GM18861 (cell line): ENCODE results near the gene KPNA1.

Experiments
- ATAC-seq: cut with Tn5 transposase; IDR thresholded peaks from one replicate; pipeline ENCODE4 v1.9.1; 2021; ENCODE audit not compliant: unreplicated experiment

KPNA1 gene

DNA sequence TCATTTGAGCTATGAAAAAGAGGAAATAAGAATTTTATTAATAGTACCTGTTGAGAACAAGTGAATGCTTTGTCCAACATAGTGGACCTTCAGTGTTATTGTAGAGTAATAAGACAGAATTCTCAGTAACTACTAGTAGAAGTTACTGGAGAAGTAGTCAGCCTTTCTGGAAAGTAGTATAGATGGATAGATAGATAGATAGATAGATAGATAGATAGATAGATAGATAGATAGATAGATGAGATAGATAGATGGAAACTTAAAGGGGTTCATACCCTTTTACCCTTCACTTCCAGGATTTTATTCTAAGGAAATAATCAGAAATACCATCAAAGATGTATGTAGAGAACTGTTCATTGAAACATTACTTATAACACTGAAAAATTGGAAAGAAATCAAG is 125.5 kb downstream of the KPNA1 start:
- no peak for ATAC-seq

DNA sequence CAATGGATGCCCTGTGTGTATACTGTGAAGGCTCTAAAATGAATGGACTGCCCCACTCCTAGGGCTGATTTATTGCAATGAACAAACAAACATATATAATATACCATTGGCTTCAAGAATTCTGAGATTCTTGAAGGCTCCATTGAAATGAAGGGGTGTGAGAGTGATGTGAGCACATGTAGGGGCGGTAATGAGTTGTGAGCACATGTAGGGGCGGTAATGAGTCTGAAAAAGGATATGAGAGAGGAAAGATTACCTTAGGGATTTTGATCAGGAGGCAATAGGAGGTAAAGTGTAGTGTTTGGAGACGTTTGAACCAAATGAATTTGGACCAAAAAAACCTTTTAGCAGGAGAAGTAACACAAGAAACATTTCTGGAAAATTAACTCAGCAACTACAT is 127.0 kb downstream of the KPNA1 start:
- ATAC-seq: no peak

DNA sequence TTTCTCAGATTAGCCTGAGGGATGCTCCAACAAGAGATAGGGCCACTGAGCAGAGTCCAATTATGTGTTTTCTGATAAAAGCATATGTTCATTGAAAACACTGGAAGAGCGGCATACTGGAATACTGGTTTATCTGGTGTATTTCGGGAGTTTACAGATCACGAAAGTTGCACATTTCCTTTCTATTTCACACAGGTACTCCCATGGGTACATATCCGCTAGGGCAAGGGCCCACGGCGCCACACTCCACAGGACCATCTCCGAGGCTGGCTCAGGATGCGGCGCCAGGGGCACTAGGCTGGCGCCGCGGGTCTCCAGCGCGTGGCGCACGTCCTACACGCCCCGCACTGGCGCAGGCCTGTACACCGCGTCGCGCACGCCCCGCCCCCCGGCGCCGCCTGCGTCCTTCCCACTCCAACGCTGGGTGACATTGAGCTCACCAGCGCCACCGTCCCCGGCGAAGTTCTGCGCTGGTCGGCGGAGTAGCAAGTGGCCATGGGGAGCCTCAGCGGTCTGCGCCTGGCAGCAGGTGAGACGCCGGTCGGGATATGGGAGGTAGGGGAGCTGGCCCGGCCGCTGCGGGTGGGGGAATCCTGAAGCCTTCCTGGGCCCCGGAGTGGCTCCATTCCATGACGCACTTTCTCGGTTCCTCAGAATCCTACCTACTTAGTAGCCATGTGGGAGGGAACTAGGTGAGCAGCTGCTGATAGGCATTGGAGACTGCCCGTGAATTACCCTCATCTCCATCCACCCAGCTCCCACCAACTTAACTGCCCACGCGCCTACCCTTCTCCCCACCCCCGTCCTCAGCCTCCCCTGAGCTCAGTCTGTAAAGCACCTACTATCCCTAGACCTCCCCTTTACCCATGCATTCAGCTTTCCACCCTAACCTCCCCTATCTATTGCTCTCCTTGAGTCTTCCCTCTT is 130.7 kb downstream of the KPNA1 start, which contains the start of gene FAM162A:
TSS of gene FAM162A (plus strand) at position 412 of the 927 bp plus-strand sequence. CDS start at position 496, 84 bp downstream.
- peak; percentile 87 for ATAC-seq

DNA sequence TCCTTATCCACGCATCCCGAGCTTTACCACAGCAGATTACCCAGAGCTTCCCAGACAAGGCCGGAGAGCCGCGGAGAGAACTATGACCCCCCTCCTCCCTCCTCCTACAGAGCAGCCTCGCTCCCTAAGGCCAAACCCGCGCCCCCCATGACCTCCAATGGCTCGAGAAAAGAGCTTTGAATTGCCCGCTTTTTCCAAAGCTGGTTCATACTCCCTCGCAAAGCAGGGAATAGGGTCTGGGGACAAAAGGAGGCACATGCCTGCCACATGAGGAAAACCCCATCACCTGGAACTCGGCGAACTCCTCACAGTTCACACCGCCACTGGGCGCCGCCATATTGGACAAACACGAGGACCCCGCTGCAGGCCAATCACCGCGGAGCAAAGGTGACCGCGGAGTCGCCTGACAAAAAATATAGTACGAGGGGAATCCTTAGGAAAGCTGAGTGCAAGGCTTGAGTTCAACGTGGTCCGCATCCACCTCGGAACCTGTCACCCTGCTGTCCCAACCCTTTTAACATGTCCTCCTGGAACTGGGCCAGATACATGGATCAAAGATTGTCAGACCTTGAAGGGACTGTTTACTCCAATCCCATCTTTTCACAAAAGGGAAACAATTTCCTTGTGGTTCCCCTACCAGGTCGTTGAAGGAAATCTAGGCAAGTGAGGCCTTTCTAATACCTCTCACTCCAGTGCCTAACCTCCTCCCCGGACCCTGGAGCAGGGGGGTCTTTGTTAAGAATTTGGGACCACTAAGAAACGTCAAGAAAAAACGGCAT is 131.7 kb downstream of the KPNA1 start, which contains the start of gene MIX23:
TSS of gene MIX23 (minus strand) at position 344 of the 779 bp plus-strand sequence. CDS start at position 337, 7 bp downstream.
- ATAC-seq: peak; percentile 30

DNA sequence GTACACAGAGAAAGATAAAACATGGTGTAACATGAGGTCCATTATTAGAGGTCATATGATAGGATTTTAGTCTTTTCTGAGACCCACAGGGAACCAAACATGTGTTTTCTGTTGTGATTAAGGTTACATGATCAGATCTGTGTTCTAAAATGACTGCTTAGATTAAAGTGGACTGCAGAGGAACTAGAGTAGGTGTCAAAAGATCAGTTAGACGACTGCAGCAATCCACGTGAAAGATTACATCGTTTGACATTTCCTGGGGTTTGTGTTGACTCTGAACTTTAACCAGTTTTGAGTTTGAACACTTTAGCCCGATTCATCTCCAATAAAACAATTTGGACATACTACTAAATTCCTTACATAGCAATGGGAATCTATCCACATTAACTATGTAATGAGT is 136.8 kb downstream of the KPNA1 start:
- no peak for ATAC-seq

DNA sequence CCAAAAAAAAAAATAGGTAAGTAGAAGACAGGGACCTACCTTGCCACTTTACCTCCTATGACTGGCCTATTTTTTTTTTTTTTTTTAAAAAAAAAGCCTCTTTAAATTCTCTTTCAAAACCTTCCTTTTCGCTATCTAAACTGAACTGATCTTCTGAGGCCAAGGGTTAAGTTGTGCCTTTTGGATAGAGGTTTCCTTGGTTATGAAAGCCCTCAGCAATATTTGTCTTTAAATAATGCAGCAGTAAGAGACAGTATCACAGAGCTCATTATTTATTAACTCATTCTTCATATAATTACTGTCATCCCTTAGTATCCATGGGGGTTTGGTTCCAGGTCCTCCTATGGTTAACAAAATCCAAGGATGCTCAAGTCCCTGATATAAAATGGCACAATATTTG is 140.7 kb downstream of the KPNA1 start:
- ATAC-seq: no peak
